Endothelial cell (in vitro differentiated cells): Measurements from ENCODE around the gene FAM124B. TPM values are rescaled to one million over a fixed set of nuclear protein-coding genes. Genes with fewer than 3 reads are reported as not detected.
"Not testable (repeated sequence)": the region's sequence is repeated elsewhere in the genome, so short reads cannot be mapped to it uniquely, and the experiment has no call there.

Experiments
- DNase-seq: peaks from one replicate; pipeline ENCODE4 v3.0.0; 2021; ENCODE audit warnings: low spot score
- H3K27ac Mint-ChIP-seq: one replicate; pipeline ENCODE4 v1.8.0; 2021; ENCODE audit warnings: mixed read lengths, inconsistent platforms; ENCODE audit not compliant: unreplicated experiment
- H3K27me3 Mint-ChIP-seq: one replicate; pipeline ENCODE4 v1.8.0; 2021; ENCODE audit warnings: mild to moderate bottlenecking, moderate library complexity, mixed read lengths, inconsistent platforms; ENCODE audit not compliant: unreplicated experiment
- H3K36me3 Mint-ChIP-seq: one replicate; pipeline ENCODE4 v1.8.0; 2021; ENCODE audit warnings: mild to moderate bottlenecking, low read depth, mixed read lengths, inconsistent platforms; ENCODE audit not compliant: unreplicated experiment
- H3K4me1 Mint-ChIP-seq: one replicate; pipeline ENCODE4 v1.8.0; 2021; ENCODE audit warnings: mild to moderate bottlenecking, mixed read lengths, inconsistent platforms; ENCODE audit not compliant: unreplicated experiment
- H3K4me3 Mint-ChIP-seq: one replicate; pipeline ENCODE4 v1.8.0; 2021; ENCODE audit warnings: mild to moderate bottlenecking, mixed read lengths, inconsistent platforms; ENCODE audit not compliant: unreplicated experiment
- H3K9me3 Mint-ChIP-seq: one replicate; pipeline ENCODE4 v1.8.0; 2021; ENCODE audit warnings: mixed read lengths, inconsistent platforms; ENCODE audit not compliant: unreplicated experiment
- CTCF ChIP-seq: fragments of 200-600 bp; sonication (generic); IDR thresholded peaks from one replicate; pipeline ENCODE4 v1.5.0; 2021; ENCODE audit warnings: antibody characterized with exemption; ENCODE audit not compliant: unreplicated experiment
- total RNA-seq: library from RNA; stranded (reverse); fragmentation: NEBNext Ultra II Directional; extraction: Animal tissue kit (Norgen Biotek cat#: 25700); gene quantifications from one replicate; pipeline ENCODE4 v1.2.1, GENCODE V29; 2021; ENCODE audit not compliant: unreplicated experiment

The FAM124B gene
- total RNA-seq, 1 donor from 2014 or later: 269 TPM

GRCh38 chr2:224404796-224405195 lies 2.9 kb upstream of the FAM124B start:
- Mint-ChIP-seq H3K9me3 (no peaks in the 10 kb centered on the region), H3K4me1 (peaks cover 35% of the 10 kb centered on the region), H3K4me3 (no peak overlapping the region), H3K27ac (no peak overlapping the region), H3K36me3 (peaks cover 26% of the 10 kb centered on the region), H3K27me3 (peaks cover 10% of the 10 kb centered on the region)
- TF ChIP-seq CTCF: no peak
- DNase-seq: no peak

GRCh38 chr2:224403657-224404056 lies 1.8 kb upstream of the FAM124B start:
- H3K27me3 Mint-ChIP-seq: peaks cover 12% of the 10 kb centered on the region
- peaks cover 32% of the 10 kb centered on the region for H3K4me1 Mint-ChIP-seq

DNA sequence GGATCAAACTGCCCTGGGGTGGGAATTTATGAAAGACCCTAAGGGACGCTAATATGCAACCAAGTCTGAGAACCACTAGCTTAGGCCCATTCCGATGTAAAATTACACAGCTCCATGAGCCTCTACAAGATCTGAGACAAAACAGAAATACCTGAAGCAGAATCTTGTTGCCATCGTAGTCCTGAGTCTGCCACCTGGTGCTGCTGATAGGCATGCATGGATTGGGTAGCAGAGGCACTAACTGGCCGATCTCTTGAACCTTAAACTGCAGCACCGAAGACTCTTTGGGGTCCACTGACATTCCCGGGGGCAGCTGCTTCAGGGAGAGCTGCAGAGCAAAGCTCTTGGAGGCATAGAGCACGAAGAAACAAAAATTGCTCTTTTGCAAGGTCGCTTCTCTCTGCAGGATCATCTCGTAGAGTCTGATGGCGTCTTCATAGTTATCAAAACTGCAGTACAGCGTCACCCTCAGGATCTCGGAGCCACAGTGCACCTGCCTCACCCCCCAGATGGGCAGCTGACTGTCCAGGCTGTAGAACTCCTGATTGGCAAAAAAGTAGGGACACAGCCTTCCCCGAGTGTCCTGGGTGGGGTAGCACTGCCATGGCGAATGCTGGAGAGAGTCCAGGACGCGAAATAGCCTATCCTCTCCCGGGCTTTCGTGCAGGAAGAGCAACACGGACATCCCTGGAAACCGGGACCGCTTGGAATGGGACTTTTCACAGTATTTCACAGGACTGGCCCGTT lies 848 bp downstream of the FAM124B start:
- H3K9me3 Mint-ChIP-seq: peaks cover 4% of the 10 kb centered on the region
- DNase-seq: no peak
- TF ChIP-seq CTCF: no peak
- peak overlapping the region; percentile 100 for H3K27ac Mint-ChIP-seq
- H3K4me3 Mint-ChIP-seq: peak overlapping the region; percentile 94
- peaks cover 54% of the 10 kb centered on the region for H3K36me3 Mint-ChIP-seq
- H3K27me3 Mint-ChIP-seq: peaks cover 10% of the 10 kb centered on the region
- H3K4me1 Mint-ChIP-seq: peaks cover 32% of the 10 kb centered on the region

More at GRCh38 chr2:224403657-224404056, 1.8 kb upstream of the FAM124B start:
- Mint-ChIP-seq H3K27ac (peak overlapping the region; percentile 30), H3K4me3 (no peak overlapping the region), H3K36me3 (peaks cover 38% of the 10 kb centered on the region), H3K9me3 (peaks cover 4% of the 10 kb centered on the region)
- no peak for TF ChIP-seq CTCF
- no peak for DNase-seq

DNA sequence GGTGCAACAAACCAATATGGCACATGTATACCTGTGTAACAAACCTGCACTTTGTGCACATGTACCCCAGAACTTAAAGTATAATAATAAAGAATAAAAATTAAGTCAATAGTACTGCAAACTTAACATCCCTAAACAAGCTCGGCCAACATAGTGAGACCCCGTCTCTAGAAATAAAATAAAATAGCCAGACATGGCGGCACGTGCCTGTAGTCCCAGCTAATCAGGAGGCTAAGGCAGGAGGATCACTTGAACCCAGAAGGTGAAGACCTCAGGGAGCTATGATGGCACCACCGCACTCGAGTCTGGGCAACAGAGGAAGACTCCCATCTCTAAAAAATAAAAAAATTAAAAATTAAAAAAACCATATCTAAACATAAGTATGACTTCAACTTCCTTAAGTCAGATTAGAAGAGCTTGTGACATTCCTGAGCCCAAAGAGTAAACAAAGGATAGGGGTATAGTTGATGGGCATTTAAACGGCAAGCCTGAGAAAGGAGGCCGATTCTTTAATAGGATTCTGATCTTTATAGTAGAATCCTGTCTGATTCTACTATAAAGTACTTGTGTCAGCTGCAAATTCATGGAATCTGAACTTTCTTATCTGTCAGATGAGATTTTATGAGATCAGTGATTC lies 1.6 kb downstream of the FAM124B start:
- Mint-ChIP-seq H3K36me3 (peaks cover 62% of the 10 kb centered on the region), H3K4me3 (peak overlapping the region; percentile 94), H3K27ac (peak overlapping the region; percentile 100), H3K27me3 (peaks cover 11% of the 10 kb centered on the region), H3K4me1 (peaks cover 40% of the 10 kb centered on the region), H3K9me3 (peaks cover 4% of the 10 kb centered on the region)
- TF ChIP-seq CTCF: no peak
- no peak for DNase-seq

DNA sequence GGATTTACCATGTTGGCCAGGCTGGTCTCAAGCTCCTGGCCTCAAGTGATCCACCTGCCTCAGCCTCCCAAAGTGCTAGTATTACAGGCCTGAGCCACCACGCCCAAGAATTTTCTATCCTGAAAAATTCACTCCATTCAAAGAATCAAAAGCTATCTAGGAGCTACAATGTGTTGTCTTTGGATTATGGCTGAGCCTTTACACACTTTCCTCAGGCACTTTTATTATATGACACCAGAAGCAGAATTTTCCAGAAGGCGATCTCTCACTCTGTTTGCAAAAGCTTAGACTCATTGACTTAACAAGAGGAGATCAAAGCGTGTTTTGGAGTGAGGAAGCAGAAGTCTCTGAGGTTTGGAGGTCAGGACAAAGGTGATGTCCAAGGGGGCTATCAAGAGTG lies 3.6 kb downstream of the FAM124B start:
- no peak for TF ChIP-seq CTCF
- Mint-ChIP-seq H3K27me3 (peaks cover 13% of the 10 kb centered on the region), H3K4me1 (peaks cover 57% of the 10 kb centered on the region), H3K4me3 (peak overlapping the region; percentile 94), H3K27ac (peak overlapping the region; percentile 20), H3K9me3 (peaks cover 4% of the 10 kb centered on the region), H3K36me3 (peaks cover 82% of the 10 kb centered on the region)
- DNase-seq: no peak

- DNase-seq, H3K9me3 Mint-ChIP-seq: not testable (repeated sequence)
- peaks cover 13% of the 10 kb centered on the region for H3K27me3 Mint-ChIP-seq
- H3K4me3 Mint-ChIP-seq: peak overlapping the region; percentile 94
- H3K27ac Mint-ChIP-seq: peak overlapping the region; percentile 24
- H3K4me1 Mint-ChIP-seq: peaks cover 62% of the 10 kb centered on the region
- H3K36me3 Mint-ChIP-seq: peaks cover 91% of the 10 kb centered on the region
Measured at GRCh38 chr2:224397100-224397499, 4.8 kb downstream of the FAM124B start.
